Heart left ventricle (tissue), 16 donors: ENCODE measurements around the gene MED31. TPM values are rescaled to one million over a fixed set of nuclear protein-coding genes. Genes with fewer than 3 reads are reported as not detected.

Experiments used
- ATAC-seq, 4 donors: fragments of 200-7000 bp; cut with Tn5 transposase; one replicate each; pipeline ENCODE4 v1.9.1; 2020 to 2022; ENCODE audit warnings: moderate library complexity in 4 of 4, mild to moderate bottlenecking in 3 of 4, moderate number of reproducible peaks in 1 of 4
- DNase-seq, 5 donors: peaks; one replicate each; pipeline ENCODE4 v3.0.0-alpha.2; 2020
- H3K27ac ChIP-seq, 12 donors: fragments of 200-600 bp; sonication (generic) in 4 of 12; one replicate each; pipeline versions ENCODE4 v1.5.0 to v1.8.0; 2016 to 2022; ENCODE audit warnings: mild to moderate bottlenecking in 2 of 12
- H3K27me3 ChIP-seq, 9 donors: fragments of 200-600 bp; sonication (generic) in 2 of 9; one replicate each; pipeline versions ENCODE4 v1.5.1 to v1.8.0; 2016 to 2022; ENCODE audit warnings: mild to moderate bottlenecking in 3 of 9
- H3K36me3 ChIP-seq, 9 donors: fragments of 200-600 bp; sonication (generic) in 2 of 9; one replicate each; pipeline versions ENCODE4 v1.5.0 to v1.8.0; 2018 to 2022; ENCODE audit warnings: mild to moderate bottlenecking in 2 of 9
- H3K4me1 ChIP-seq, 12 donors: fragments of 200-600 bp; sonication (generic) in 4 of 12; one replicate each; pipeline versions ENCODE4 v1.5.0 to v1.8.0; 2016 to 2022; ENCODE audit warnings: mild to moderate bottlenecking in 3 of 12
- H3K4me3 ChIP-seq, 12 donors: fragments of 200-600 bp; sonication (generic) in 4 of 12; one replicate each; pipeline versions ENCODE4 v1.5.0 to v1.8.0; 2017 to 2022; ENCODE audit warnings: mild to moderate bottlenecking in 9 of 12, moderate library complexity in 4 of 12
- H3K9me3 ChIP-seq, 12 donors: fragments of 200-600 bp; sonication (generic) in 4 of 12; one replicate each; pipeline versions ENCODE4 v1.5.0 to v1.8.0; 2016 to 2022; ENCODE audit warnings: mild to moderate bottlenecking in 1 of 12
- CTCF ChIP-seq, 12 donors: fragments of 200-600 bp; sonication (generic) in 4 of 12; IDR thresholded peaks; one replicate each; pipeline versions ENCODE4 v1.5.0 to v1.8.0; 2018 to 2022; ENCODE audit warnings: antibody characterized with exemption in 12 of 12, mild to moderate bottlenecking in 5 of 12
- POLR2A ChIP-seq, 2 donors: fragments of 450-650 bp; IDR thresholded peaks; one replicate each; pipeline ENCODE4 v1.6.1; 2017; ENCODE audit warnings: antibody characterized with exemption in 2 of 2, mild to moderate bottlenecking in 2 of 2, moderate library complexity in 2 of 2
- WGBS, 4 donors: extraction: QIAGEN DNeasy Blood & Tissue Kit in 2 of 4; methylation state at CpG; one replicate each; pipeline versions ENCODE4 v1.1.5 to v1.1.7; 2013 to 2018; 5-methylcytosine and 5-hydroxymethylcytosine counted together
- intact Hi-C, 10 donors: fragments of 100-400 bp; cut with DNase I; formaldehyde crosslinking; loops; one replicate each; pipeline versions ENCODE4 v1.11.1 to v1.14.2; 2022
- polyA plus RNA-seq, 2 donors: library from polyadenylated mRNA; stranded (reverse); fragments of 200-250 nt; gene quantifications; one replicate each; pipeline ENCODE4 v1.2.3, GENCODE V29; 2013
- total RNA-seq, 9 donors: library from RNA; depleted of rRNA in 2 of 9; stranded (reverse); fragments of >200 nt in 2 of 9; fragmentation: NEBNext Ultra II Directional in 3 of 9; extraction: Animal tissue kit (Norgen Biotek cat#: 25700) in 3 of 9; gene quantifications; one replicate each; pipeline versions ENCODE4 v1.1.0 to v1.2.4, GENCODE V29; 2016 to 2023
- donor health status: ischemic (EF 13 %, LVEDD 7.1; RV severe dilation, severe dysfunction).
- donor health status: healthy with polysubstance abuse.
- donor health status: DM: no; HTN: yes; CAD: no.
- donor health status: DM: no; HTN: no; CAD: no.
- donor health status: ischemic (EF 25% LVEDD 6.9; RV normal size, moderate dysfunction).
- donor health status: ischemic (EF 25% LVEDD 5.7; RV mildly dilated, moderate dysfunction).
- donor health status: healthy.
- donor health status: DM: yes; HTN: yes; CAD: no.
- donor health status: ischemic (EF 35%, LVEDD 5.7; RV mildly dilated, moderate dysfunction).
- donor health status: nonischemic (EF 11% LVEDD 7.7; RV severe dilation, severe dysfunction).
- donor health status: DM: yes; HTN: yes; CAD: no.
- donor health status: PGD.
- donor health status: ischemic (EF 29% LVEDD 5.4; RV normal size, mild dysfunction).
- donor health status: nonischemic (EF 23%, LVEDD 6.1; RV moderate dilation, normal function).

The MED31 gene
- total and polyA plus RNA-seq, 11 donors = 5.4 to 20.9 (median 13.9) TPM

- Histone ChIP-seq H3K9me3 (no peaks in the 10 kb centered on the region), H3K27me3 (no peaks in the 10 kb centered on the region), H3K27ac (no peak overlapping the region), H3K4me1 (peaks cover 0 to 8% (median 0%) of the 10 kb centered on the region in 12 donors), H3K4me3 (no peak overlapping the region), H3K36me3 (peaks cover 0 to 89% (median 77%) of the 10 kb centered on the region in 9 donors)
- intact Hi-C loops = no loop called here
- ATAC-seq = no peak
- 94 to 96% (median 95%) methylated on average over 6 of the region's 6 CpGs; no CpG with 5 or more reads in 1 of the 4 donors for WGBS, 4 donors
- DNase-seq = no peak
- TF ChIP-seq POLR2A (IDR thresholded peaks at IDR 0.05) (no peak), CTCF (IDR thresholded peaks at IDR 0.05) (no peak)
Measured at GRCh38 chr17:6605142-6605541, 46.3 kb downstream of the MED31 start.

DNA sequence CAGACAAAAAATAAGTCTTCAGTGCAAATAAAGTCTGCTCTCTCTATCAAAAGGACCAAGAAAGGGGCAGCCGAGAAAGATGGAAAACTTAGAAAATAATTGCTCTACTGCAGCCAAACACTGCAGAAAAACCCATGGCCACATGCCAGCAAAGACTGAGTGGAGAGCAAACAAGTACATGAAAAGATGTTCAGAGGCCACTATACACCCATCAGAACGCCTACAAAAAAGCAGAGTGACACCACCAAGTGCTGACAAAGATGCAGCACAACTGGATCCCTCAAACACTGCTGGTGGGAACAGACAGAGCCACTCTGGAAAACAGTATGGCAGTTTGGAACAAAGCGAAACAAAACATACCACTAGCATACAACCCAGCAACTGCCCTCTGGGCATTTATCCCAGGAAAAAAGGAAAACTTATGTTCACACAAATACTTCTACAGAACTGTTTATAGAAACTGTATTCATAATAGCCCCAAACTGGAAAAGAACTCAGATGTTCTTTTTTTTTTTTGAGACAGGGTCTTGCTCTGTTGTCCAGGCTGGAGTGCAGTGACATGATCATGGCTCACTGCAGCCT lies 47.6 kb downstream of the MED31 start:
- TF ChIP-seq POLR2A (IDR thresholded peaks at IDR 0.05) (no peak), CTCF (IDR thresholded peaks at IDR 0.05) (no peak)
- H3K9me3 ChIP-seq = no peaks in the 10 kb centered on the region
- ATAC-seq = no peak
- WGBS, 4 donors = 62 to 82% (median 76%) methylated on average over 3 of the region's 3 CpGs
- H3K4me1 ChIP-seq = peaks cover 0 to 11% (median 0%) of the 10 kb centered on the region in 12 donors
- H3K27me3 ChIP-seq = no peaks in the 10 kb centered on the region
- DNase-seq = peak in 3 of 5 donors; percentile 18 to 34 (median 25)
- intact Hi-C loops = no loop called here
- peaks cover 0 to 89% (median 77%) of the 10 kb centered on the region in 9 donors for H3K36me3 ChIP-seq
- H3K4me3 ChIP-seq = no peak overlapping the region
- H3K27ac ChIP-seq = no peak overlapping the region

- Histone ChIP-seq H3K27me3 (no peaks in the 10 kb centered on the region), H3K4me3 (no peak overlapping the region), H3K36me3 (peaks cover 0 to 89% (median 67%) of the 10 kb centered on the region in 9 donors), H3K4me1 (peaks cover 0 to 23% (median 0%) of the 10 kb centered on the region in 12 donors), H3K27ac (no peak overlapping the region), H3K9me3 (no peaks in the 10 kb centered on the region)
- TF ChIP-seq CTCF (IDR thresholded peaks at IDR 0.05) (no peak), POLR2A (IDR thresholded peaks at IDR 0.05) (no peak)
- no peak for ATAC-seq
- no peak for DNase-seq
- WGBS, 4 donors = 92 to 95% (median 94%) methylated on average over 2 of the region's 2 CpGs
- intact Hi-C loops = no loop called here
Measured at GRCh38 chr17:6602141-6602540, 49.3 kb downstream of the MED31 start.

- DNase-seq (no peak), ATAC-seq (peak in 2 of 4 donors; percentile 62 to 75)
- TF ChIP-seq CTCF (IDR thresholded peaks at IDR 0.05) (no peak), POLR2A (IDR thresholded peaks at IDR 0.05) (no peak)
- Histone ChIP-seq H3K4me1 (peaks cover 0 to 23% (median 0%) of the 10 kb centered on the region in 12 donors), H3K9me3 (no peaks in the 10 kb centered on the region), H3K4me3 (no peak overlapping the region), H3K36me3 (peaks cover 0 to 89% (median 68%) of the 10 kb centered on the region in 9 donors), H3K27me3 (no peaks in the 10 kb centered on the region), H3K27ac (peak overlapping the region in 1 of 12 donors; percentile 73)
- intact Hi-C loops = no loop called here
Measured at GRCh38 chr17:6599364-6599763, 52.0 kb downstream of the MED31 start.
